H1 (cell line): Measurements from ENCODE around the gene DBR1. TPM values are rescaled to one million over a fixed set of nuclear protein-coding genes. Genes with fewer than 3 reads are reported as not detected.

Experiments used
- CTCF ChIA-PET: fragments of 300-600 bp; sonication (Branson Sonifier 250); formaldehyde crosslinking; loops from one replicate; lab custom pipeline; 2021; ENCODE audit not compliant: partially characterized antibody; lab: Charles Lee
- POLR2A ChIA-PET: fragments of 300-600 bp; sonication (Branson Sonifier 250); formaldehyde crosslinking; loops from one replicate; lab custom pipeline; 2021; ENCODE audit warnings: inconsistent platforms; ENCODE audit not compliant: partially characterized antibody; lab: Charles Lee
- DNase-seq, 2 experiments: peaks; one replicate each; pipeline versions ENCODE4 v3.0.0 to v3.0.0-alpha.2; 2010 to 2022; ENCODE audit warnings: low spot score in 2 of 2, low read depth in 1 of 2, mixed read lengths in 1 of 2
- FAIRE-seq: peaks from 2 replicates; lab custom pipeline; 2011; peaks lifted over from hg19 to GRCh38; lab: Jason Lieb, UNC
- H2AFZ ChIP-seq: 2 replicates; pipeline ENCODE4 v1.8.1; 2012; ENCODE audit warnings: low read length, inconsistent platforms
- H2AK5ac ChIP-seq: 2 replicates; pipeline ENCODE4 v1.6.1; 2013; ENCODE audit warnings: low read depth, low read length
- H2BK120ac ChIP-seq: replicated peaks from 2 replicates; pipeline ENCODE3; 2013; ENCODE audit warnings: low read depth, low read length, inconsistent platforms
- H2BK12ac ChIP-seq: 2 replicates; pipeline ENCODE4 v1.6.1; 2013; ENCODE audit warnings: low read depth, low read length
- H2BK15ac ChIP-seq: 2 replicates; pipeline ENCODE4 v1.6.1; 2013; ENCODE audit warnings: low read length
- H2BK20ac ChIP-seq: 2 replicates; pipeline ENCODE4 v1.6.1; 2013; ENCODE audit warnings: low read length
- H2BK5ac ChIP-seq: 2 replicates; pipeline ENCODE4 v1.6.1; 2013; ENCODE audit warnings: low read depth, low read length
- H3K14ac ChIP-seq: 2 replicates; pipeline ENCODE4 v1.6.1; 2013; ENCODE audit warnings: inconsistent platforms; ENCODE audit not compliant: insufficient read length
- H3K18ac ChIP-seq: 2 replicates; pipeline ENCODE4 v1.6.1; 2013; ENCODE audit warnings: low read length; ENCODE audit errors: extremely low read depth
- H3K23ac ChIP-seq: 2 replicates; pipeline ENCODE4 v1.6.1; 2013; ENCODE audit warnings: inconsistent platforms; ENCODE audit not compliant: insufficient read length
- H3K23me2 ChIP-seq: 2 replicates; pipeline ENCODE4 v1.6.1; 2013; ENCODE audit warnings: low read depth, low read length
- H3K27ac ChIP-seq: 2 replicates; pipeline ENCODE4 v1.6.1; 2011; ENCODE audit warnings: low read depth, low read length, inconsistent platforms
- H3K27me3 ChIP-seq, 4 experiments: replicated peaks in 1 of 4; 1 replicate in 1 of 4; 2 replicates in 3 of 4; pipeline versions ENCODE4 v1.6.1 to v1.8.1; 2011 to 2013; ENCODE audit warnings: low read length in 3 of 4, mild to moderate bottlenecking in 3 of 4, inconsistent platforms in 2 of 4, mixed read lengths in 2 of 4, moderate library complexity in 1 of 4; ENCODE audit not compliant: control insufficient read depth in 3 of 4, insufficient read depth in 3 of 4; ENCODE audit errors: extremely low read depth in 1 of 4
- H3K36me3 ChIP-seq, 4 experiments: 2 replicates each; pipeline versions ENCODE4 v1.6.1 to v1.8.1; 2011 to 2013; ENCODE audit warnings: mild to moderate bottlenecking in 4 of 4, low read length in 3 of 4, moderate library complexity in 2 of 4, control low read depth in 1 of 4, inconsistent platforms in 1 of 4; ENCODE audit not compliant: insufficient read depth in 4 of 4, control insufficient read depth in 2 of 4
- H3K4ac ChIP-seq: replicated peaks from 2 replicates; pipeline ENCODE3; 2013; ENCODE audit warnings: low read length, low read depth, mixed read lengths, inconsistent platforms; ENCODE audit not compliant: insufficient read length
- H3K4me1 ChIP-seq, 4 experiments: replicated peaks in 1 of 4; 1 replicate in 1 of 4; 2 replicates in 3 of 4; pipeline versions ENCODE4 v1.6.1 to v1.8.1; 2011 to 2013; ENCODE audit warnings: low read length in 3 of 4, inconsistent platforms in 2 of 4, mixed read lengths in 1 of 4; ENCODE audit not compliant: insufficient read depth in 4 of 4, control insufficient read depth in 3 of 4
- H3K4me2 ChIP-seq, 2 experiments: 2 replicates each; pipeline versions ENCODE4 v1.6.1 to v1.8.1; 2011 to 2013; ENCODE audit warnings: low read depth in 2 of 2, low read length in 2 of 2, control low read depth in 1 of 2, inconsistent platforms in 1 of 2, mild to moderate bottlenecking in 1 of 2; ENCODE audit not compliant: insufficient read depth in 1 of 2
- H3K4me3 ChIP-seq, 4 experiments: fragments of 200-600, 300-600 bp in 1 of 4; sonication (generic), shearing (Covaris generic), sonication (Bioruptor Twin) in 1 of 4; 2 replicates each; pipeline versions ENCODE4 v1.5.1 to v1.8.1; 2011 to 2016; ENCODE audit warnings: low read length in 4 of 4, low read depth in 3 of 4, control low read depth in 2 of 4, inconsistent platforms in 2 of 4, mild to moderate bottlenecking in 2 of 4, mixed read lengths in 1 of 4, moderate library complexity in 1 of 4; ENCODE audit not compliant: insufficient read depth in 2 of 4; ENCODE audit errors: extremely low read depth in 1 of 4
- H3K56ac ChIP-seq: replicated peaks from 2 replicates; pipeline ENCODE3; 2013; ENCODE audit warnings: low read depth, mild to moderate bottlenecking, mixed read lengths, low read length, inconsistent platforms; ENCODE audit not compliant: insufficient read length
- H3K79me1 ChIP-seq: 2 replicates; pipeline ENCODE4 v1.6.1; 2013; ENCODE audit warnings: low read depth, low read length, control low read depth
- H3K79me2 ChIP-seq, 2 experiments: 2 replicates each; pipeline versions ENCODE4 v1.6.1 to v1.8.1; 2012 to 2013; ENCODE audit warnings: low read length in 2 of 2, mild to moderate bottlenecking in 2 of 2, inconsistent platforms in 1 of 2; ENCODE audit not compliant: insufficient read depth in 2 of 2, control insufficient read depth in 1 of 2
- H3K9ac ChIP-seq, 4 experiments: replicated peaks in 1 of 4; 1 replicate in 1 of 4; 2 replicates in 3 of 4; pipeline versions ENCODE4 v1.6.1 to v1.8.1; 2011 to 2013; ENCODE audit warnings: low read depth in 3 of 4, low read length in 3 of 4, control low read depth in 2 of 4, mild to moderate bottlenecking in 2 of 4, moderate library complexity in 2 of 4, inconsistent platforms in 1 of 4; ENCODE audit errors: extremely low read depth in 1 of 4
- H3K9me3 ChIP-seq, 2 experiments: 2 replicates each; pipeline versions ENCODE4 v1.6.1 to v1.8.1; 2012 to 2013; ENCODE audit warnings: mild to moderate bottlenecking in 2 of 2, moderate library complexity in 2 of 2, control low read depth in 1 of 2, inconsistent platforms in 1 of 2, low read depth in 1 of 2, low read length in 1 of 2, mixed read lengths in 1 of 2; ENCODE audit not compliant: insufficient read depth in 2 of 2
- H4K20me1 ChIP-seq, 2 experiments: replicated peaks in 1 of 2; 2 replicates each; pipeline versions ENCODE3 to v1.8.1; 2011 to 2013; ENCODE audit warnings: inconsistent platforms in 2 of 2, low read length in 2 of 2, mild to moderate bottlenecking in 1 of 2; ENCODE audit not compliant: insufficient read depth in 2 of 2, control insufficient read depth in 1 of 2
- H4K5ac ChIP-seq: 2 replicates; pipeline ENCODE4 v1.6.1; 2013; ENCODE audit warnings: low read length, low read depth, mixed read lengths, inconsistent platforms; ENCODE audit not compliant: insufficient read length
- H4K8ac ChIP-seq: 2 replicates; pipeline ENCODE4 v1.8.0; 2013; ENCODE audit warnings: mild to moderate bottlenecking, moderate library complexity, low read length, inconsistent platforms; ENCODE audit not compliant: insufficient read depth; ENCODE audit errors: extremely low read depth
- H4K91ac ChIP-seq: replicated peaks from 2 replicates; pipeline ENCODE3; 2013; ENCODE audit warnings: low read length, mixed read lengths, inconsistent platforms; ENCODE audit not compliant: insufficient read length
- ASH2L ChIP-seq: fragments of 200-600, 300-600 bp; sonication (generic); IDR thresholded peaks from one replicate; pipeline ENCODE4 v1.7.1; 2017; ENCODE audit warnings: low read length
- CHD1 ChIP-seq: IDR thresholded peaks from 2 replicates; pipeline ENCODE4 v1.6.1; 2012; ENCODE audit warnings: low read depth, low read length, improper control_type of control experiment
- CREB1 ChIP-seq: IDR thresholded peaks from 2 replicates; pipeline ENCODE4 v1.6.1; 2012; ENCODE audit warnings: inconsistent platforms
- GABPA ChIP-seq: IDR thresholded peaks from 2 replicates; pipeline ENCODE4 v1.6.1; 2011; ENCODE audit warnings: mild to moderate bottlenecking, low read length, moderate library complexity, borderline replicate concordance; ENCODE audit not compliant: insufficient read depth
- GTF2F1 ChIP-seq: IDR thresholded peaks from 2 replicates; pipeline ENCODE4 v1.6.1; 2012; ENCODE audit warnings: low read depth, low read length, improper control_type of control experiment, borderline replicate concordance
- HDAC2 ChIP-seq, 2 experiments: fragments of 300-600 bp in 1 of 2; sonication (generic) in 1 of 2; IDR thresholded peaks; 2 replicates each; pipeline ENCODE4 v1.6.1; 2011 to 2012; ENCODE audit warnings: low read depth in 2 of 2, low read length in 2 of 2, mild to moderate bottlenecking in 2 of 2, moderate library complexity in 2 of 2, borderline replicate concordance in 1 of 2, inconsistent platforms in 1 of 2
- KDM4A ChIP-seq: IDR thresholded peaks from one replicate; pipeline ENCODE4 v1.7.1; 2012; ENCODE audit warnings: low read depth, mild to moderate bottlenecking, moderate library complexity, low read length, inconsistent platforms; ENCODE audit not compliant: severe bottlenecking
- POLR2A ChIP-seq, 2 experiments: IDR thresholded peaks; 1 replicate in 1 of 2; 2 replicates in 1 of 2; pipeline ENCODE4 v1.6.1; 2011; ENCODE audit warnings: low read depth in 2 of 2, low read length in 2 of 2, mild to moderate bottlenecking in 2 of 2; ENCODE audit errors: control extremely low read depth in 1 of 2
- RNF2 ChIP-seq: fragments of 200-900, 300-1000 bp; sonication (generic); IDR thresholded peaks from 2 replicates; pipeline ENCODE4 v1.7.1; 2016; ENCODE audit warnings: borderline replicate concordance, low read depth, mild to moderate bottlenecking, antibody characterized with exemption, low read length; ENCODE audit not compliant: poor library complexity, severe bottlenecking; ENCODE audit errors: missing control alignments
- SP4 ChIP-seq: IDR thresholded peaks from 2 replicates; pipeline ENCODE4 v1.6.1; 2012; ENCODE audit warnings: low read length, inconsistent platforms
- YY1 ChIP-seq: IDR thresholded peaks from 2 replicates; pipeline ENCODE4 v1.6.1; 2011; ENCODE audit warnings: low read depth, mild to moderate bottlenecking, low read length
- WGBS, 2 experiments: shearing (Covaris generic) in 1 of 2; methylation state at CpG; one replicate each; pipeline versions ENCODE4 v1.1.6 to v1.1.7; 2013 to 2015; ENCODE audit warnings: low lambda C conversion rate in 2 of 2, mixed read lengths in 2 of 2, inconsistent platforms in 1 of 2, low coverage in 1 of 2, missing lambda C conversion rate in 1 of 2; ENCODE audit not compliant: insufficient replicate concordance in 2 of 2, insufficient coverage in 1 of 2, insufficient read length in 1 of 2; ENCODE audit errors: extremely low coverage in 1 of 2, missing lambda C conversion rate in 1 of 2; 5-methylcytosine and 5-hydroxymethylcytosine counted together
- polyA plus RNA-seq, 7 experiments: library from polyadenylated mRNA; depleted of rRNA in 3 of 7; stranded (reverse) in 5 of 7; unstranded in 2 of 7; fragments of >200 nt in 5 of 7; fragments of 200-250 nt in 2 of 7; gene quantifications; 1 replicate in 5 of 7; 2 replicates in 1 of 7; 4 replicates in 1 of 7; pipeline versions ENCODE4 v1.2.1 to v1.2.3, GENCODE V29; 2011 to 2013; ENCODE audit warnings: missing spikeins in 2 of 7, mixed read lengths in 2 of 7
- total RNA-seq: library from RNA; stranded (reverse); fragmentation: NEBNext Ultra II Directional; extraction: Animal tissue kit (Norgen Biotek cat#: 25700); gene quantifications from 2 replicates; pipeline ENCODE4 v1.2.1, GENCODE V29; 2021

Gene DBR1
- total and polyA plus RNA-seq, 2 of the 8 experiments (the other 6 are each of a cell fraction or from before 2014, with no cell fraction given) = 10.1 to 18.3 TPM

GRCh38 chr3:138187296-138188012, 12.7 kb upstream of the DBR1 start, which contains the start of gene ARMC8:
Gene ARMC8, plus strand, starts transcription at chr3:138187301. Its CDS starts 254 bp downstream, at chr3:138187555.
- FAIRE-seq (no peak), DNase-seq (peak in 1 of 2 experiments; percentile 90)
- POLR2A ChIA-PET = interaction anchor here (0.5 to 4.3 kb wide), 33 partner anchors 8 to 404 kb away, joined by 3 to 56 read pairs (median 3); partner anchors contain the start of genes DBR1 and DZIP1L
- Histone ChIP-seq H2BK20ac (0 out of 2 replicates have a peak within 1 kb of the TSS, but pooled peaks have one; percentile 90), H3K79me2 (peaks cover 11 to 47% of the 10 kb centered on the region in 2 experiments), H3K79me1 (0 out of 2 replicates have a peak, but pooled peaks cover 1% of the 10 kb centered on the region), H2AK5ac (no peak within 1 kb of the TSS), H2BK15ac (peak within 1 kb of the TSS; percentile 100), H3K4me3 (peak within 1 kb of the TSS; percentile 57 to 98 (median 84)), H3K9me3 (no peaks in the 10 kb centered on the region), H3K27me3 (peaks cover 0 to 5% (median 0%) of the 10 kb centered on the region in 4 experiments; a peak in 2 of 7 replicates), H4K20me1 (no peaks in the 10 kb centered on the region), H4K91ac (peak within 1 kb of the TSS; percentile 100), H3K9ac (peak within 1 kb of the TSS; percentile 90 to 100 (median 98)), H3K4me2 (peak within 1 kb of the TSS; percentile 67 to 95), H3K56ac (peak within 1 kb of the TSS; percentile 97), H4K5ac (peak within 1 kb of the TSS; percentile 97), H3K36me3 (peaks cover 0 to 13% (median 4%) of the 10 kb centered on the region in 4 experiments; a peak in 3 of 8 replicates), H2BK12ac (peak within 1 kb of the TSS; percentile 100), H2BK5ac (peak within 1 kb of the TSS; percentile 100), H3K4ac (peak within 1 kb of the TSS; percentile 85), H3K18ac (peak within 1 kb of the TSS; percentile 86), H2AFZ (peak within 1 kb of the TSS; percentile 94), H4K8ac (peak within 1 kb of the TSS; percentile 100), H3K23me2 (peaks cover 5% of the 10 kb centered on the region), H2BK120ac (peak within 1 kb of the TSS; percentile 99), H3K4me1 (peaks cover 0 to 5% (median 3%) of the 10 kb centered on the region in 4 experiments; a peak in 3 of 7 replicates), H3K14ac (no peak within 1 kb of the TSS), H3K27ac (peak within 1 kb of the TSS; percentile 99), H3K23ac (no peak within 1 kb of the TSS)
- CTCF ChIA-PET = interaction anchor here (0.6 to 1.6 kb wide), 4 partner anchors 86 to 230 kb away, joined by 3 to 5 read pairs (median 3); no protein-coding TSS in a partner anchor
- 2% methylated on average over 58 of the region's 59 CpGs; no CpG with 5 or more reads in 1 of the 2 experiments for WGBS, 2 experiments
- TF ChIP-seq POLR2A (IDR thresholded peaks at IDR 0.05; ENCODE audit: control extremely low read depth in 1 of 2, low read depth in 2 of 2, low read length in 2 of 2) (peak; percentile 82 to 88), HDAC2 (IDR thresholded peaks at IDR 0.05; ENCODE audit: borderline replicate concordance in 1 of 2, low read depth in 2 of 2, low read length in 2 of 2) (peak in 1 of 2 experiments; percentile 27; a peak in 1 of 4 replicates), KDM4A (peak; percentile 74), GABPA (no peak), YY1 (peak; percentile 91), GTF2F1 (no peak), CREB1 (peak; percentile 47), SP4 (peak; percentile 54; the same call in 1 of the 2 replicates), ASH2L (peak; percentile 98), CHD1 (peak; percentile 35), RNF2 (no peak)
